ENCODE measurements around the gene ODAD4.
A peak's percentile ranks its signal among the peaks of the same experiment; 100 is the strongest.
"Not testable (repeated sequence)": the region's sequence is repeated elsewhere in the genome, so short reads cannot be mapped to it uniquely, and the experiment has no call there.

The ODAD4 gene

DNA sequence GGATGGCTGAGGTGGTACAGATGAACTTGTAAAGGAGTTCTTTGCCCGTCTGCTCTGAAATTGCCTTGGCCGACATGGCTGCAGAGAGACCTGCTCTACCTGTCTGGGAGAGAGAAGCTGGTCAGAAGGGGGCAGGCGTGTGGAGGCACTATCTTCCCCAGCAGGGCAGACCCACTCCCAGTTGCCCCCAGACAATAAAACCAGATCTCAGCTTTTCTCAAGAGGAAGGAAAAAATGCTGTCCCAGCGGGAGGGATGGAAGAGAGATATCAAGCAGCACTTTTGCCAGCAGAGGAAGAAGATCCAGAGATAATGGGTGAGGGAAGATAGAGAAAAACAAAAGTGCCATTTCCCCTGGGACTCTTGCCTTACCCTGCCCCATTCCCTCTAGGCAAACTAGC, 16.6 kb upstream of the ODAD4 start:
- DNase-seq (ENCODE audit: low read depth) = no peak

- DNase-seq (ENCODE audit: low read depth) = no peak
Observed at GRCh38 chr17:41914358-41914766, 16.1 kb upstream of the ODAD4 start.

DNA sequence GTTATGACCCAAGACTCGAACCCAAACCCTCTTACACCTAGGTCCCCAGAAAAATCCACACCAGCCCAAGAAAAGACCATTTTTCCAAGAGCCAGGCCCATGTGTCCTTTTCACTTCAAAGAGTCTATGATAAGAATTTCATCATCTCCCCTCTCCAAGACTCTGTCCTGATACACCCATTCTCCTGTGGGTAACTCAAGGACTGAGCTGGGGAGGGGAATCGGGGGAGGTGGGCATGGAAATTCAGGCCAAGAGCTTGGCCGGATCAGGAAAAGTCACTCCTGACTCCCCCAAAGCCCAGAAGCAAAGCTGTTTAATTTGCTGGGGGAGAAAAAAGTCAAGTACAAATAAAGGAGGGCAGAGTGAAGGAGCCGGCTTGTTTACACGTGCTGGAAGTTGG, 15.4 kb upstream of the ODAD4 start:
- no peak for DNase-seq (ENCODE audit: low read depth)

DNA sequence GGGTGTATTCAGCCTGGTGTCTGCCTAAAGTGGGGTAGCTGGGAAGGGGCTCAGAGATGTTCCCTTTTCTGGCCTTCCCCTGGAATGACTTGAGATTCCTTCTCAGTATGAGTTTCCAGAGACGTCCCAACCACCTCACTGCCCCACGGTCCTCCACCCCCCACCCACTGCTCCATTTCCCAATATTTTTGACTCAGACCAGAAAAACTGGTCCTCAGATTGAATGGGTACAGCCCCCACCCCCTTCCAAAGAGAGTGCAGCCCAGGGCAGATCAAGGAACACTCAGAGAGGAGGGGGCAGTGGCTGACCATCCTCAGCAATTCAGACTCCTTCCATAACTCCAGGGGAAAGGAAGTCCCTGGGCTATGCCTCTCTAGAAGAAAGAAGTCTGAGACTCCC, 14.9 kb upstream of the ODAD4 start:
- DNase-seq (ENCODE audit: low read depth) = no peak

DNA sequence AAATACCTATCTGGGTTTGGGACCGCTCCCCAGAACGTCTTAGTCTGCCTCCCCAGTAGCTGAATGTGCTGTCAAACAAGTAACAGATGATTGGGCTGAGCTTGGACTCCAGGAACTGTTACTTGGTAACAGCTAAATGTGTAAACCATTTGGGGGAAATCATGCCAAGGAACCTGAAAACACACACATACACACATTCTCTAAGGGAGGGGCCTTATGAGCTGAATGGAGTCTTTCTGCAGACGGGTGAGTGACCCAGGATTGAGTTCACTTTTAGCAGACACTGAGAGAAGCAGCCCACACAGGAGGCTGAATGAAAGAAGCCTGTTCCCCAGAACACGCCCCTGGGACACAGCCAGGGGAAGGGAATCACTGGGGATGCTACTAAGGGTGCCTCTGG, 13.2 kb upstream of the ODAD4 start:
- DNase-seq (ENCODE audit: low read depth) = no peak

DNA sequence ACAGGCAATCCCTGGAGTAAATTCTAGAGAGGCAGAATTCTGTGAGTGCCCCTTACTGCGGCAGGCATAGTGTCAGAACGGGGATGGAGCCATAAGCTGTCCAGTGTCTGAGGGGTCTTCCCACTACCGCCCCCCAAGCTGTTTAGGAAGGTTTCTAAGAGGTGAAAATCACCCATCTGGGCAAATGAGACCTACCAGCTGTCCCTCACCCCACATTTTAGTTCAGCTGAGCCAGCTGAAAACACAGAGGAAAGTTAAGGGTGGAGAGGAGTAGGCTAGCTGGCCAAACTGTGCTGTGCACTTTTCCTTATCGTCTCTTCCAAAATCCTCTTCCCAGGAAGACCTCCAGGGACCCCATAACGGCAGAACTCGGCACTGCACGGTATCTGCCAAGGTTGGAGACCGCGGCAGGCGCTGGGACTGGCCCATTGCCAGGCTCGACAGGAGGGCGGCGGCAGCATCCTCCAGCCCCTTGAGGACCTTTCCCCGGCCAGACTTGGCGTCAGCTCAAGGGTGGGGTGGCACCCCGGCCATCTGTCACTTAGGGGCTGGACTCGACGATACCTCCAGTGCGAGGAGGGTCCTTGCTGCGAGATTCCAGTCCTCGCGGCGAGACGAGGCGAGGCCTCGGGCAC, 12.6 kb upstream of the ODAD4 start:
- DNase-seq (ENCODE audit: low read depth) = peak; percentile 27

DNA sequence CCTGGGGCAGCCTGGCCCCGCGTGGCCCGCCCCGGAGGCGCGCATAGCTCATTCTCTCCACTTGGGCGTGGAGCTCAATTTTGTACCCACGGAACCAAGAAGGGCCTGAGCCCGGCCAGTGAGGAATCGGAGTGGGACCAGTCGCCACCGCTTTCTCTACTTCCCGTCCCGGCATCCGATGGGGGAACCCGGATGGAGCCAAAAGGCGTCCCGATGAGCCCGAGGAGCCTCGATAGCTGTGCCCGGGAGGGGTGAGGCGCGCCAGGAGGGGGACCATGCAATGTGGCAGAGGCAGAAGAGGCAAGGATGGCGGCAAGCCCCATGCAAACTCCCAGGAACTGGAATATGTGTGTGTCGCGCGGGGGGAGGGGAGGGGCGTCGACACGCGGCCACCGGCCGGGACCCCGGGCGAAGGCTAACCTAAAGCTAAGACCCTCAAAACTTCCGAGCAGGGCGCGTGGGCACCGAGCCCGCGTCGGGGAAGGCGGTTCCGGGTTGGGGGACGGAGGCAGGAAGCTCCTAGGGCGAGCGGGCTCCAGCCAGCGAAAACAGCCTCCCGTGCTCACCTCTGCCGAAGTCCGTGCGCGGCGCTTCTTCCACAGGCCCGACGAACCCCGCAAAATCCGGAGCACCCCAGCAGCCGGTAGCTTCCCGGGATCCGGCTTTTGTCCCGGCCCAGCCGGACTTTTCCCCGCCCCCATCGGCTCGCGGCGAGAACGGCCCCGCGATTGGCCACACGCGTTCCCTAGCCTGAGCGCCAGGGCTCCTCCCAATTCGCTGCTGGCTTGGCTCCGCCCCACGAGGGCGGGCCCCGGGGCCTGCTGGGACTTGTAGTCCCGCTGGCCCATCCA, 11.9 kb upstream of the ODAD4 start, which contains the start of gene ACLY:
ACLY (minus strand) TSS at position 638 of the 851 bp plus-strand sequence. CDS start 5,078 bp downstream, outside the sequence.
- peak; percentile 90 for DNase-seq (ENCODE audit: low read depth)

DNA sequence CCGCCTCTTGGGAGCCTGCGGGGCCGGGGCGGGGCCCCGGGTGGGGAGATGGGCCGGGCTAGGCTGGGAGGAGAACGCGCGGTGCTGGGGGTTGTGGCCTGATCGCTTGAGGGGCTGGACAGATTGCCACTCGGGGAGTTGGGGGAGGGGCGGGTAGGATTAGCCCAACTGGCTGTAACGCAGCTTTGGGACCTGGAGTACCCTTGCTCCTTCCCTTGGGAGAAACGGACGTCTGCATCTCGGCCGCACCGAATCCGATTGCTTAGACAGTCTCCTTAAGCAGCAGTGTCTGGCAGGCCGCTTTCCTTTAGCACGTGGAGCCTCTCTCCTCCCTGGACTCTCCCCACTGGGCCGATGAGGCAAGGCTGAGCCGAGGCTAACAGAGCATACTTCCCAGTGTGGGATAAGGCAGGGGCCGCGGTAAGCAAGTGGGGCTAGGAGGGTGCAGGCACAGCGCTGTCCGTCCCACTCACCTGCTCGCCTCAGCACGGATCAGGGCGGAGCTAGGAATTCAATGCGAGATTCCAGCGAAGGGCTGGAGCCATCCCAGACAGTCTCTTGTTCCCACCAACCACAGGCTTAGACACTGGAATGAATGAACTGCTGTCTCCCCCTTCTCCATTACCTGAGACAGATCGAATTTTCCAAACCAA, 11.1 kb upstream of the ODAD4 start:
- no peak for DNase-seq (ENCODE audit: low read depth)

DNA sequence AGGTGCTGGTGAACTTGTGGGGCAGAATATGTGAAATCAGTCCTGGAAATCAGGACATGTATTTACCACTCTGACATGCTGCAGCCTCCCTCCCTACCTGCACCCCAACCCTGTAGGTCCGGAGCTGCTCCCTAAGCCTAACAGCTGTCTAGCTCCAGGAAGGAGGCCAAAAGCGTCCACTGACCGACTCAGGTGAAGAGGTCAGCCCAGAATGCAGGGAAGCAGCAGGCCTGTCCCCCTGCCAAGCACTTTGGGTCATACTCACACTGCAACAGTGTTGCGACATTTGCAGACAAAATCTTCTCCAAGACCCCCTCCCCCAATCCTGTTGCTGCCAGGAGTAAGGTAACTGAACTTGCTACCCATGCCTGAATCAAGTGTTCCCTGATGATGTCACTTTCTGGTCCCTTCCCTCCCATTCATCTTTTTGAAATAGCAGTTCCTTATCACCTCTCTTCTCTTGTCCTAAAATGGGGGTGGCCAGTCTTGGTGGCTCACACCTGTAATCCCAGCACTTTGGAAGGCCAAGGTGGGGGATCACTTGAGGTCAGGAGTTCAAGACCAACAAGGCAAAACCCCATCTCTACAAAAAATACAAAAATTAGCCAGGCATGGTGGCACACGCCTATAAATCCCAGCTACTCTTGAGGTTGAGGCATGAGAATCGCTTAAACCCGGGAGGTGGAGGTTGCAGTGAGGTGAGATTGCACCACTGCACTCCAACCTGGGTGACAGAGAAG, 10.4 kb upstream of the ODAD4 start:
- DNase-seq (ENCODE audit: low read depth) = no peak

GRCh38 chr17:41920580-41920955, 9.8 kb upstream of the ODAD4 start:
- DNase-seq (ENCODE audit: low read depth) = no peak

- no peak for DNase-seq (ENCODE audit: low read depth)
Observed at GRCh38 chr17:41925991-41926590, 4.3 kb upstream of the ODAD4 start.

- no peak for DNase-seq (ENCODE audit: low read depth)
Observed at GRCh38 chr17:41928693-41929251, 1.6 kb upstream of the ODAD4 start.

DNA sequence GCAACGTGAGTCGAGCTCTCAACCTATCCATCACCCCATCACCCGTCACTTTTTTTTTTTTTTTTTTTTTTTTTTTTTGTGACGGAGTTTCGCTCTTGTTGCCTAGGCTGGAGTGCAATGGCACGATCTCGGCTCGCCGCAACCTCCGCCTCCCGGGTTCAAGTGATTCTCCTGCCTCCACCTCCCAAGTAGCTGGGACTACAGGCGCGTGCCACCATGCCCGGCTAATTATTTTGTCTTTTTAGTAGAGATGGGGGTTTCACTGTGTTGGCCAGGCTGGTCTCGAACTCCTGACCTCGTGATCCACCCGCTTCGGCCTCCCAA, 378 bp downstream of the ODAD4 start:
- DNase-seq (ENCODE audit: low read depth) = not testable (repeated sequence)

DNA sequence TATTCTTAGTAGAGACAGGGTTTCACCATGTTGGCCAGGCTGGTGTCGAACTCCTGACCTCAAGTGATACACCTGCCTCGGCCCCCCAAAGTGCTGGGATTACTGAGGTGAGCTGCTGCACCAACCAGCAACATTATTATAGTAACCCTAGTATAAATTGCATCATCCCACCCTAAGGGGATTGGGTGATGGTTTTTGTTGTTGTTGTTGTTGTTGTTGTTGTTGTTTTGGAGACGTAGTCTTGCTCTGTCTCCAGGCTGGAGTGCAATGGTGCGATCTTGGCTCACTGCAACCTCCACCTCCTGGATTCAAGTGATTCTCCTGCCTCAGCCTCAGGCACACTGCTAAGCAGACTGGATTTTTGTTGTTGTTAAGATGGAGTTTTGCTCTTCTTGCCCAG, 1.3 kb downstream of the ODAD4 start:
- DNase-seq (ENCODE audit: low read depth) = not testable (repeated sequence)

GRCh38 chr17:41932816-41933389, 2.5 kb downstream of the ODAD4 start:
- no peak for DNase-seq (ENCODE audit: low read depth)

GRCh38 chr17:41935641-41936040, 5.2 kb downstream of the ODAD4 start:
- DNase-seq (ENCODE audit: low read depth) = no peak

DNA sequence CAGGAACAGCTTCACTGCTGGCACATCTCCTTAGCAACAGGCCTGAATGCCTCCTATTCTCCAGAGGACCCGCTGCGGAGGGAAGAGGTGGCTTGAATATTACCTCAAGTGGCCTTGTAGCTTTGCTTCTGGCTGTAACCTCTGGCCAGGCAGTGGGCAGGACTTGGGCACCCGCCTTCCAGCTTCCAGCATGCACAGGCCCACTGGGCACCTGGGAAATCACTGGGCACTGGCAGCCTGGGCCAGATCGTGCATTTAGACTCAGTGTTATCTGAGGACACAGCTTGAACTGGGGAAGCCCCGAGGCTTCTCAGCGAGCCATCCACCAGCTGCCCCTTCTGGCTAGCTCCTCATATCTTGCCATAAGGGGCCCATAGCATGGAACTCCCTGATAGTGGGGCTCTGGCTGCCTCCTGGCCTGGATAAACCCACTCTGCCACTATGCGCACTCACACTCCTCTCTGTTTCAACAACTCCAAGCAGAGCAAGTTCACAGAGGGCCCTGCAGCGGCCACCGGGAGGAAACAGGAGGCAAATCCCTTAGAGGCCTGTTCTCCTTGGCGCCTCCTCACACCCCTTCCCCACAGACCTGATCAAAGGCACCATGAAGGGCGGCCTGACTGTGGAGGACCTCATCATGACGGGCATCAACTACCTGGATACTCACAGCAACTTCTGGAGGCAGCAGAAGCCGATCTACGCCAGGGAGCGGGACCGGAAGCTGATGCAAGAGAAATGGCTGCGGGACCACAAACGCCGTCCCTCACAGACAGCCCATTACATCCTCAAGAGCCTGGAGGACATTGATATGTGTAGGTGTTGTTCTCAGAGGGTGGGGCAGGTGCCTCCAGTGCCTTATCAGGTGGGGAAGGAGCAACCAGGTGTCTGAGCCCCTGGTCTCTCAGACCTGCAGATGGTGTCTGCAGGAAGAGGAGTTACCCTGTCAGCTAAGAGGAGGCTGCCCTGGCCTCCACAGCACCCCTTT, 7.8 kb downstream of the ODAD4 start:
- DNase-seq (ENCODE audit: low read depth) = no peak

DNA sequence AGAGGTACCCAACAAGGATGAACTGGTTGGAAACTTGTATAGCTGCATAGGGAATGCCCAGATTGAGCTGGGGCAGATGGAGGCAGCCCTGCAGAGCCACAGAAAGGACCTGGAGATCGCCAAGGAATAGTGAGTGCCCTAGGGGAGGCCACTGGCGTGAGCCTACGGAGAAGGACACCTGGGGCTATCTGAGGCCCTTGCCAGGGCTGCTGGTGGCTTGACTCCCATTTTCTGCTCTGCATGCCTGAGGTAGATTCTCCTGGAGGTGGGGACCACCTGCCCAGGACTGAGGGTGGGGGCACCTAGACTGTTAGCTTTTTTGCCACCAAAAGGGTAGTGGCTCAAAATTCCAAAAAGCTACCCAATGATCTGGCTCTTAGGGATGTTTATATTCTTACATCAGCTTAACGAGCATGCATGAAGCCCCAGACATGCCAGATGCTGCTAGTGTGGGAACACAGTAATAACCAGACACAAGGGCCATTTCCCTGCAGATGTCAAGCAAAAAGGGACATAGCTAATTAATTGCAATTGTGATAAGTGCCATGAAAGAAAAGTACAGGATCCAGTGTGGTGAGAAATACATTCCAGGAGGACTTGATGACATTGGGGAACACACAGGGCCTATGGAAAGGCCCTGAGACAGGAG, 8.8 kb downstream of the ODAD4 start:
- DNase-seq (ENCODE audit: low read depth) = no peak

DNA sequence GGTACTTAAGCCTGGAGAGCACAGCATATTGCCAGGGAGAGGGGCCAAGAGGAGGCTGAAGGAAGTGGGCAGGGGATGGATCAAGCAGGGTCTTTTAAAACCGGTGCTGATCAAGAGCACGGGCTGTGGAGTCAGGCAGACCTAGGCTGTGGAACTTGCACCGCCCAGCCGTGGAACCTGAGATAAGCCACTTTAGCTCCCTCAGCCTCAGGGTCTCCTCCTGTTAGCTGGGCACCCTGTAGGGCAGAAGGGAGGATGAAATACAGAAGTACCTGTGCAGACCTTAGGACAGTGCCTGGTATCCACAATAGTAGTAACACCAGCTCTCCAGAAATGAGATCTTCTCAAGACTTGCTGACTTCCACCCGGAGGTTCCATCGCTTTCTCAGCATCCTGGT, 9.3 kb downstream of the ODAD4 start:
- no peak for DNase-seq (ENCODE audit: low read depth)

- no peak for DNase-seq (ENCODE audit: low read depth)
Observed at GRCh38 chr17:41941168-41941567, 10.8 kb downstream of the ODAD4 start.
